HG03378 (cell line): Measurements from ENCODE around the gene NPM1.

Source experiments
- ATAC-seq: cut with Tn5 transposase; IDR thresholded peaks from one replicate; pipeline ENCODE4 v1.9.1; 2021; ENCODE audit warnings: mild to moderate bottlenecking, moderate library complexity; ENCODE audit not compliant: unreplicated experiment

NPM1 gene

DNA sequence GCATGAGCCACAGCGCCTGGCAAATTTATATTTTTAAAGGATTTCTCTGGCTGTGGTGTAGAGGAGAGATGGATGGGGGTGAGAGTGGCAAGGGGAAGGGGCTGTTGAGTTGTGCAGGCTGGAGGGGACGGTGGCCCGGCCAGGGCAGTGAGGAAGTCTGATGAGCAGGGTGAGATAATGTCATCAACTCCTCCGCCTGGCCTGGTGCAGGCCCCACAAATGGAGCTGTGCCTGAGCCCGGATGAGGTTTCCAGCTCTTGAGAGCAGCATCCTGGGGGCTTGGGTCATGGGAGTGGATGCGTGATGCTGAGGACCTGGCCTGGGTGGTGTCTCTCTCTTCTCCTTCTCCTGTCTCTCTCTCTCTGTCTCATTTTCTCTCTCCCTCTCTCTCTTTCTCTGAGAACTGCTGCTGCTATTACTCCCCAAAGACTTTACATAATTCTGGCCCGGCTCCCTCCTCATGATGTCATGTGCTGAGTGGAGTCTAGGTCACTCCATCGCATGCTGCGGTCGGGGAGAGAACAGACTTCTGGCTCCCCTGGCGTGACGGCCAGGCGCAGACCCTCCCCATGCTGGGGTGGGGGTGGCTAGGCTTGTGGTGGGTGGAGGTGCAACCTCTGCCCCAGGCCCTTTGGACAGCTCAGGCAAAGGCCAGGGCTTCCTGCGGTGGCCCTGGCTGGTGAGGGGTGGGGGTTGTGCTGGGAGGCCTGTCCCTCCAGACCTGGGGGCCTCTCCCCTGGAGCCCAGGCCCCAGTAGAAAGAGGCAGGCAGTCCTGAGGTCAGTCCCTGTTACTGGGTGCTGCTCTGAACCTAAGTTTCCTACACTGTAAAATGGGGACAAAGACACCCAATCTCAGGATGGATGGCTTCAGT is 58.2 kb downstream of the NPM1 start:
- no peak for ATAC-seq

DNA sequence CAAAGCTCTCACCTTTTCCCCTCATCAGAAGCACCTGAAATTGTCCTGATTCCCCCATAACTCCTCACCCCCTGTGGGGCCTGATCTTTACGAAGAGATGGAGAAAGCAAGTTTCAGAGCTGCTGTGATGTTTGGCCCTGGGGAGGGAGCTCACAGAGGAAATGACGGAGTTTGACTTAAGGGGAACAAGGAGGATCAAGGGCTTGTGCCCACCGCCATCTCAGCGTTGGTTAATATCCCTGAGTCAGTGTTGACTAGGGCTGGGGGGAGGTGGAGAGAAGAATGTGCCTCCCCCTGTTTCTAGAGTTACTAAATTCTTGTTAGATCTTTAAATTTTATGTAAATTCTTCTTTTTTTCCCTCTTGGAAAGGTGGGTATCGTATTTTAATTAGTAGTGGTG is 59.6 kb downstream of the NPM1 start:
- no peak for ATAC-seq

DNA sequence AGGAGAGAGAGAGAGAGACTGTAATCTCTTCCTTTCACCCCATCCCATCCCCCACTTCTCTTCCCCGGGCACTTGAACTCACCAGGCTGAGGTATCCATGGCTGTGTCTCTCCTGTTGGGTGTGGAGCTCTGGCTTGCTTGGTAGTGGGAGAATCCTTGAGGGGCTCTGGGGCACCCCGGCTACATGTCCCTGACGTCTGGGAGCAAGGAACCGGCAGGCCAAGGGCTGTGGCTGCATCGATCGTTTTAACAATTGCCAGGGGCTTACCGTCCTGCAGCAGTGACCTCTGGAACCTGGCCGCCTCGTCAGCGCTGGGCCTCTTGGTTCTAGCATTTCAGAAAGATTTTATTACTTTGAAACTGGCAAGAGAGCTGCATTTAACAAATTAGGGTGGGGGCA is 61.8 kb downstream of the NPM1 start:
- ATAC-seq, result no peak

DNA sequence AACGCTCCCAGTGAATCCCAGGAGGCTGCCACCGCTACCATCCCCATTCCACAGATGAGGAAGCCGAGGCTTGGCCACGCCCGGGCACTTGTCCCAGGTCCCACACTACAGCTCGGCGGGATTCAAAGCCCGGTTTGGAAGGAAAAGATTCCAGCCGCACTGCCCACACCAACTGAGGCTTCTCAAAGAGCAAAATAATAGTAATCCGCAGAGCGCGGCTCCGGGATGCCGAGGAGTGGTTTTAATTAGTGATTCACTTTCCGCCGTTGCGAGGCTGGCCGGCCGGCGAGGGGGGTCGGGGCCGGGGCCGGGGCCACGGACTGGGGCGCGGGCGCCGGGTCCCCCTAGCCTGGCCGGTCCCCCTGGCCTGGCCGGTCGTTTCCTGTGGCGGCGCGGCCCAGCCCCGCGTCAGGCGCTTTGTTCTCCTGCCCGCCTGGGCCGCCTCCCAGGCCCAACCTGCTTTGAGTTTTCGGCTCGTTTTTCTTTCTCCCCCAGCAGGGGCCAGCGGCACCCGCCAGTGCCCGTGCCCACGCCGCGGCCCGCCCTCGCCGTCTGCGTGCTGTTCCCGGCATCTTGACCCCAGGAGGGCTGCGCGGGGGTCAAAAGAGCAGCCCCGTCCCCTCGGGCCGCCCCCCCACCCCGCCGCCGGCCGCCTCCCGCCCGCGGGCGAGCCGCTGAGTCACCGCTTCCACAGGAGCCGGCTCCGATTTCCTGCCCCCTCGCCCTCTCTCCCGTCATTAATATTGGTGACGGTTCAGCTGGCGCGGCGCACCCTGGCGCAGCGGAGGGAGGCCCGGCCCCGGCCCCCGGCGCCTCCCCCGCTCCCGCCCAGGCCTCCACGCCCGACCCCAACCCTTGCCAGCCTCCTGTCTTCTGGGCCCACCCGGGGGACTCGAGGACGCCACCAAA is 63.0 kb downstream of the NPM1 start:
- ATAC-seq, result no peak

DNA sequence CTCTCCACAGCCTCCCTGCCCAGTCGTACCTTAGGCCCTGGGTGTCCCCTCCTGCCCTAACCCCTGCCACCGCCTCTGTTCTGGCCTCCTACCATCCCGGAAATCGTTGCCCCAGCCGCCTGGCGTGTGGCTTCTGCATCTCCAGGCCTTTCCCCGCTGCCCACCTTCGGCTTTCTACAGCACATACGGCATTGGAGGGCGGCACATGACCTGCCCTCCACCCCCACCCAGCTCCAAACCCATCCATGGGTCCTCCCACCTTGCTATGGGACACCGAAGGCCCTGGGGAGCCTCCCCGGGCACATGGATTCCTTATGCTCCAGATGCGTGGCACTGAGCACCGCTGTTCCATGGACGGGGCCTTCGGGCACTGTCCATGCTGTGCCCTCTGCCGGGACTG is 63.8 kb downstream of the NPM1 start:
- no peak for ATAC-seq

DNA sequence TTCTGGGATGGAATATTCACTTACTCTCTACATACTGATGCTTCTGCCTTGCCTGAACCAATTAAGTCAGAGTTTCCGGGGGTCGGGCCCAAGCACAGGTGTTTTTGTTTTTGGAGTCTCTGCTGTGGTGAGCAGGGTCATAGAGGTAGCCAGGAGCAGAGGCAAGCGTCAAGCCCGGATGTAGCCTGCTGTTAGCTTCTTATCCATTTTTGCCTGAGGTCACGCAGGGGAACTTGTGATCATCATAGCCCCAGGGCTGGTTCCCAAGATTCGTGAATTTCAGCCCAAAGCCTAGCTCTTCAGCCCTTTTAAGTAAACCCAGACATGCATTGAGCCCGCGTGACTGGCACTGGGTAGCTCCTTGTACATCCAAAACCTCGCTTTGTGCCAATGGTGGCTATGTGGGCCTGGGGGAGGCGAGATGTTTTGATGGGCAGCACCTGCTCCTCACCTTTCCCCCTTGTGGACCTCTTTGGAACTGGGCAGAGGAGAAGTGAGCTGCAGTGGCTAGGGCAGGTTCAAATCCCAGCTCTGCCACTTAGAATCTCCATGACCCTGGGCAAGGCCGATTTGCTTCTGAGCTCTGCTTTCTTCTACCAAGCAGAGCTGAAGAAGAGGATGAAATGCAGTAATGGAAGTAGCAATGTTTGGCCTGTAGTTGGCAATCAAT is 65.5 kb downstream of the NPM1 start:
- no peak for ATAC-seq

DNA sequence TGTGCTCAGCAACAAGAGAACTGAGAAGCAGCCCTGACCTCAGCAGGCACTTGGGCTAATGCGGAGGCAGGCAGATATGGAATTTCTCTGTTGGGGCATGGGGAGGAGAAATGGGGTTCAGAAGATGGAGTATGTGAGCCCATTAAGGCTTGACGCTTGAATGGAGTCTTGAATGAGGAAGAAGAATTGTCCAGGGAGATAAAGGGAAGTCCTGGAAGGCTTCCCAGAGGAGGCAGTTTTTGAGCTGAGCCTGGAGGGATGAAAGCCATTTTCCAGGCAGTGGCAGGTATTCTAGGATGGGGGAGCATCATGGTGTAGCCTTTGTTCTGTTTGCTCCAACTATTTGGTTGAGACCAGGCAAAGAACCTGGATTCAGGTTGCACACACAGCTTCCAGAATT is 66.3 kb downstream of the NPM1 start:
- no peak for ATAC-seq

DNA sequence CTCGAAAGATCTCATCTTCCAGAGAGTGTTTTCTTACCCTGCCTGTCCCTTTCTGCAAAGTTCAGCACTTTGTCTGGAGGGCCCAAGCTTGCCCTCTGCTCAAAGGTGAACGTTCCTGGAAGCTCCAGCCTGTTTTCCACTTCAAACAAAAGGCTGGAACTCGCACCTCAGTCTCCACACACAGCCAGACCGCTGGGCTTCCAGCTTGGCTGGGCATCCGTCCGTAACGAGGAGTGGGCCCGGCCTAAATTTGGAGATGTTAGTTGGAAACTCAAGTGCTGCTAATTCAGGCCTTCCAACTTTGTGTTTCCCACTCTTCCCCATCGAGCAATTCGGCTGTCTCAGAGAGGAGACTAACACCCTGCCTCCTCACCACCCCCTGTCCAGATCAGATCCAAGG is 66.9 kb downstream of the NPM1 start:
- no peak for ATAC-seq

DNA sequence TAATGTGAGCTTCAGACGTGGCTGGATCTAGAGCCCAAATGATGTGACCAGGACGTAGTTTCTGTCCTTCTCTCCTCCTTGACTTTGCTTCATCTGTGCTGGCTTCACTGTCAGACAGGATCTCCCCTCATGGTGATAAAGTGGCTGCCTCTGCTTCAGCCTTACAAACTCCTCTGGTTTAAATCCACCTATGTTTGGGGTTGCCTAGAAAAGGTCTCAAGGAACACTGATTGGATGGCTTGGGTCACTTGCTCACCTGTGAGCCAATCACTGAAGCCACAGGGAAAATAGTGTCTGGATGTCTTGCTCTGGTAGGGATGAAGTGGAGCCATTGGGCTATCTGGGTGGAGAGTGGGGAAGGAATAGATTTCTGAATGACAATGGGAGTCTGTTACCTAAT is 67.9 kb downstream of the NPM1 start:
- no peak for ATAC-seq

DNA sequence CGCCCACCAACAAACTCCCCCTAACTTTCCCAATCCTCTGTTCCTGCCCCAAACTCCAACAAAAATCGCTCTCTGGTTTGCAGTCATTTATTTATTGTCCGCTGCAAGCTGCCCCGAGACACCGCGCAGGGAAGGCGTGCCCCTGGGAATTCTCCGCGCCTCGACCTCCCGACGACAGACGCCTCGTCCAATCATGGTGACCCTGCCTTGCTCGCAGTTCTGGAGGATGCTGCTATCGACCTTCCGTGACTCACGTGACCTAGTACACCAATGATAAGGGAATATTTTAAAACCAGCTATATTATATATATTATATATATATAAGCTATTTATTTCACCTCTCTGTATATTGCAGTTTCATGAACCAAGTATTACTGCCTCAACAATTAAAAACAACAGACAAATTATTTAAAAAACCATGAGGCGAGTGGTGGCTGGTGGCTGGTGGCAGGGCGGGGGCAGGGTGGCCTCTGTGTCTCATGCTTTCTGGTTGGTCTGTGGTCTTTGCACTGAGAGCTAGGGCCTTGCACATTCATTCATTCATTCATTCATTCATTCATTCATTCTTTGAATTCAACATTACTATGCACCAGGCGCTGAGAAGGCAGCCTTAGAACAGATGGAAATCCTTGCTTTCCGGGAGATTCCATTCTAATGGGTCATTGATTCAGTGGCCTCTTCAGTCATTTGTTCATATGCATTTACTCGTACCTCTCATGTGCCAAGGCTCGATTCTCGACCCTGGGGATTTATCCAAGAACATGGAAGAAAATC is 69.7 kb downstream of the NPM1 start:
- no peak for ATAC-seq

DNA sequence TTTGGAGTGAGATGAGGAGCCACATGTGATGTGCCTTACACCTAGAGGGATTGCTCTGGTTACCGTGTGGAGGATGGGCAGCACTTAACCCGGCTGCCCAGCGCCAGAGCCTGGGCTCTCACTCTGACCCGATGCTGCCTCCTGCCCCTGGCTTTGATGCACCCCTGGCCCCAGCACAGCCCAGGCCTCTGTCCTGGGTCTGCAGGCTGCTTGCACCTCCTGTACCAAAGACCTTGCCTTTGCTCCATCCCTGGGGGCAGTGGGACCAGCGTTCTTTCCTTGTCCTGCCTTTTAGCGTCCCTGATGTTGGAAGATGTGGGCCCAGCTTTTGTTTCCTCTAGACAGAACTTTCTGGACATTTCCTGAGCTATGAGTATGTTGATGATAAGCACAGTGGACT is 72.2 kb downstream of the NPM1 start:
- no peak for ATAC-seq
